GM23338 (cell line): ENCODE data around the gene ZFYVE28. TPM values are rescaled to one million over a fixed set of nuclear protein-coding genes. Genes with fewer than 3 reads are reported as not detected.

Experiments
- ATAC-seq: fragments of 200-7000 bp; cut with Tn5 transposase; 3 replicates; pipeline ENCODE4 v1.9.1; 2020
- DNase-seq: peaks from one replicate; pipeline ENCODE4 v3.0.0-alpha.2; 2015; ENCODE audit warnings: low spot score
- H2AFZ ChIP-seq: fragments of 200-600 bp; sonication (generic); 2 replicates; pipeline ENCODE4 v1.8.0; 2016; ENCODE audit warnings: antibody characterized with exemption, mild to moderate bottlenecking, moderate library complexity
- H3F3A ChIP-seq: fragments of 200-600 bp; sonication (generic); replicated peaks from 2 replicates; pipeline ENCODE4 v1.8.0; 2017; ENCODE audit warnings: antibody characterized with exemption, mixed run types, low read depth
- H3K27ac ChIP-seq: fragments of 200-600 bp; sonication (generic); 2 replicates; pipeline ENCODE4 v1.6.1; 2016; ENCODE audit warnings: low read depth
- H3K27me3 ChIP-seq: fragments of 200-600 bp; sonication (generic); 2 replicates; pipeline ENCODE4 v1.8.0; 2016; ENCODE audit warnings: mild to moderate bottlenecking, mixed run types, moderate library complexity; ENCODE audit not compliant: insufficient read depth
- H3K36me3 ChIP-seq: fragments of 200-600 bp; sonication (generic); 2 replicates; pipeline ENCODE4 v1.8.0; 2016; ENCODE audit warnings: mild to moderate bottlenecking; ENCODE audit not compliant: insufficient read depth
- H3K4me1 ChIP-seq: fragments of 200-600 bp; sonication (generic); 2 replicates; pipeline ENCODE4 v1.8.0; 2016; ENCODE audit warnings: mild to moderate bottlenecking, moderate library complexity; ENCODE audit not compliant: insufficient read depth
- H3K4me2 ChIP-seq: fragments of 200-600 bp; sonication (generic); 2 replicates; pipeline ENCODE4 v1.7.1; 2017; ENCODE audit warnings: mixed run types
- H3K4me3 ChIP-seq: fragments of 200-600 bp; sonication (generic); 2 replicates; pipeline ENCODE4 v1.6.1; 2016; ENCODE audit warnings: mixed run types
- H3K79me2 ChIP-seq: fragments of 200-600 bp; sonication (generic); replicated peaks from 2 replicates; pipeline ENCODE4 v1.8.0; 2017; ENCODE audit warnings: mild to moderate bottlenecking; ENCODE audit not compliant: insufficient read depth
- H3K9me2 ChIP-seq: fragments of 200-600 bp; sonication (generic); 2 replicates; pipeline ENCODE4 v1.8.0; 2017; ENCODE audit not compliant: insufficient read depth
- H4K20me1 ChIP-seq: fragments of 200-600 bp; sonication (generic); replicated peaks from 2 replicates; pipeline ENCODE4 v1.8.0; 2017; ENCODE audit warnings: mild to moderate bottlenecking; ENCODE audit not compliant: insufficient read depth
- H3K27ac Mint-ChIP-seq: 2 replicates; pipeline ENCODE4 v1.8.0; 2020; ENCODE audit warnings: inconsistent platforms, mild to moderate bottlenecking, moderate library complexity, mixed read lengths
- H3K27me3 Mint-ChIP-seq: 3 replicates; pipeline ENCODE4 v1.8.0; 2022; ENCODE audit warnings: low read depth, mild to moderate bottlenecking, moderate library complexity, mixed read lengths, inconsistent platforms; ENCODE audit not compliant: insufficient read depth, poor library complexity
- H3K36me3 Mint-ChIP-seq: 3 replicates; pipeline ENCODE4 v1.8.0; 2021; ENCODE audit warnings: low read depth, mild to moderate bottlenecking, inconsistent platforms, moderate library complexity, mixed read lengths
- H3K4me1 Mint-ChIP-seq: 3 replicates; pipeline ENCODE4 v1.8.0; 2020; ENCODE audit warnings: mild to moderate bottlenecking, inconsistent platforms, mixed read lengths
- H3K4me3 Mint-ChIP-seq: 3 replicates; pipeline ENCODE4 v1.8.0; 2021; ENCODE audit warnings: moderate library complexity, mild to moderate bottlenecking, inconsistent platforms, mixed read lengths
- H3K9me3 Mint-ChIP-seq: 3 replicates; pipeline ENCODE4 v1.8.0; 2020; ENCODE audit warnings: moderate library complexity, mild to moderate bottlenecking, inconsistent platforms, mixed read lengths
- CREB1 ChIP-seq: fragments of 250-450 bp; sonication (Bioruptor Pico); IDR thresholded peaks from 2 replicates; pipeline ENCODE4 v1.5.0; 2020; ENCODE audit warnings: low read depth, mild to moderate bottlenecking, moderate library complexity
- CTCF ChIP-seq, 2 experiments: fragments of 200-600 bp in 1 of 2; sonication (generic) in 1 of 2; conservative IDR thresholded peaks; 2 replicates each; pipeline versions ENCODE4 v1.5.1 to v1.6.1; 2016 to 2017; ENCODE audit warnings: antibody characterized with exemption in 2 of 2, low read depth in 2 of 2, mild to moderate bottlenecking in 2 of 2, moderate library complexity in 1 of 2
- ETS1 ChIP-seq: IDR thresholded peaks from 2 replicates; pipeline ENCODE4 v1.6.1; 2016; ENCODE audit warnings: antibody characterized with exemption
- EZH2 ChIP-seq: fragments of 200-600 bp; sonication (generic); IDR thresholded peaks from one replicate; pipeline ENCODE4 v1.8.0; 2017; ENCODE audit warnings: antibody characterized with exemption, mild to moderate bottlenecking, low read depth; ENCODE audit not compliant: unreplicated experiment
- EZH2phosphoT487 ChIP-seq: fragments of 200-600 bp; sonication (generic); IDR thresholded peaks from one replicate; pipeline ENCODE4 v1.8.1; 2018; ENCODE audit warnings: antibody characterized with exemption; ENCODE audit not compliant: unreplicated experiment
- JUNB ChIP-seq: IDR thresholded peaks from one replicate; pipeline ENCODE4 v1.6.1; 2016; ENCODE audit warnings: antibody characterized with exemption; ENCODE audit not compliant: unreplicated experiment
- NANOG ChIP-seq: IDR thresholded peaks from 2 replicates; pipeline ENCODE4 v1.6.1; 2016; ENCODE audit warnings: antibody characterized with exemption, borderline replicate concordance
- POLR2AphosphoS5 ChIP-seq: IDR thresholded peaks from 2 replicates; pipeline ENCODE4 v1.6.1; 2016; ENCODE audit warnings: antibody characterized with exemption, low read depth
- REST ChIP-seq: IDR thresholded peaks from one replicate; pipeline ENCODE4 v1.6.1; 2018; ENCODE audit warnings: antibody characterized with exemption; ENCODE audit not compliant: unreplicated experiment
- STAT1 ChIP-seq: IDR thresholded peaks from one replicate; pipeline ENCODE4 v1.6.1; 2016; ENCODE audit warnings: antibody characterized with exemption; ENCODE audit not compliant: unreplicated experiment
- ZNF114 ChIP-seq: fragments of 250-450 bp; sonication (Bioruptor Pico); IDR thresholded peaks from 2 replicates; pipeline ENCODE4 v1.5.0; 2020; ENCODE audit warnings: mild to moderate bottlenecking, moderate library complexity
- ZNF331 ChIP-seq: fragments of 250-450 bp; sonication (Bioruptor Pico); IDR thresholded peaks from 2 replicates; pipeline ENCODE4 v1.5.0; 2020; ENCODE audit warnings: low read depth, mild to moderate bottlenecking, moderate library complexity
- ZNF462 ChIP-seq: fragments of 250-450 bp; sonication (Bioruptor Pico); IDR thresholded peaks from 2 replicates; pipeline ENCODE4 v1.5.0; 2020; ENCODE audit warnings: mild to moderate bottlenecking, moderate library complexity
- polyA plus RNA-seq: library from polyadenylated mRNA; unstranded; fragments of >200 nt; fragmentation: Nextera tagmentation; extraction: Ambion mirVana; gene quantifications from 2 replicates; pipeline ENCODE4 v1.2.1, GENCODE V29; 2016
- total RNA-seq: library from RNA; depleted of rRNA; stranded (reverse); fragments of >200 nt; shearing (Covaris generic); gene quantifications from 2 replicates; pipeline ENCODE4 v1.2.3, GENCODE V29; 2014

Gene ZFYVE28
- total and polyA plus RNA-seq, 2 experiments from 2014 or later: 2.6 to 4.6 TPM

GRCh38 chr4:2443956-2444740 lies 25.7 kb upstream of the ZFYVE28 start:
- Histone ChIP-seq H3K79me2 (no peaks in the 10 kb centered on the region), H2AFZ (no peak overlapping the region), H3K4me3 (no peak overlapping the region), H3K27me3 (no peaks in the 10 kb centered on the region), H3K27ac (no peak overlapping the region), H3K36me3 (no peaks in the 10 kb centered on the region), H3K4me1 (no peaks in the 10 kb centered on the region), H3K9me2 (peaks cover 13% of the 10 kb centered on the region; the same call in 1 of the 2 replicates), H4K20me1 (no peaks in the 10 kb centered on the region), H3F3A (no peaks in the 10 kb centered on the region), H3K4me2 (no peak overlapping the region)
- TF ChIP-seq REST (no peak), CTCF (conservative IDR thresholded peaks at IDR 0.05; ENCODE audit: low read depth in 2 of 2) (no peak), CREB1 (CRISPR knock-in tag) (no peak), POLR2AphosphoS5 (no peak), STAT1 (no peak), EZH2 (no peak), ETS1 (no peak), ZNF462 (CRISPR knock-in tag) (no peak), NANOG (no peak), ZNF331 (CRISPR knock-in tag) (no peak), JUNB (no peak), ZNF114 (CRISPR knock-in tag) (no peak), EZH2phosphoT487 (no peak)
- DNase-seq (no peak), ATAC-seq (no peak)
- Mint-ChIP-seq H3K9me3 (no peaks in the 10 kb centered on the region), H3K27ac (no peak overlapping the region), H3K4me1 (peaks cover 2% of the 10 kb centered on the region; the same call in 2 of the 3 replicates), H3K36me3 (no peaks in the 10 kb centered on the region), H3K27me3 (peaks cover 7% of the 10 kb centered on the region), H3K4me3 (no peak overlapping the region)
